Nephron progenitor cell (in vitro differentiated cells): ENCODE data around the gene TUBB4B.

Experiments used
- DNase-seq: peaks from one replicate; pipeline ENCODE4 v3.0.0; 2021
- H3K27ac Mint-ChIP-seq: 2 replicates; pipeline ENCODE4 v1.8.0; 2021; ENCODE audit warnings: mild to moderate bottlenecking, moderate library complexity, mixed read lengths
- H3K27me3 Mint-ChIP-seq: 2 replicates; pipeline ENCODE4 v1.8.0; 2021; ENCODE audit warnings: mild to moderate bottlenecking, low read depth, mixed read lengths; ENCODE audit not compliant: poor library complexity
- H3K36me3 Mint-ChIP-seq: 2 replicates; pipeline ENCODE4 v1.8.0; 2021; ENCODE audit warnings: low read depth, mixed read lengths
- H3K4me1 Mint-ChIP-seq: 2 replicates; pipeline ENCODE4 v1.8.0; 2021; ENCODE audit warnings: mixed read lengths
- H3K4me3 Mint-ChIP-seq: 2 replicates; pipeline ENCODE4 v1.8.0; 2021; ENCODE audit warnings: mild to moderate bottlenecking, moderate library complexity, mixed read lengths
- H3K9me3 Mint-ChIP-seq: 2 replicates; pipeline ENCODE4 v1.8.0; 2021; ENCODE audit warnings: mild to moderate bottlenecking, moderate library complexity, mixed read lengths
- CTCF ChIP-seq: fragments of 200-600 bp; sonication (generic); IDR thresholded peaks from 2 replicates; pipeline ENCODE4 v1.5.0; 2021; ENCODE audit warnings: antibody characterized with exemption

Gene TUBB4B

GRCh38 chr9:137219757-137220316, 21.2 kb upstream of the TUBB4B start:
- no peak overlapping the region for H3K27ac Mint-ChIP-seq
- DNase-seq: no peak
- H3K4me1 Mint-ChIP-seq: peaks cover 9% of the 10 kb centered on the region
- no peak overlapping the region for H3K4me3 Mint-ChIP-seq
- H3K36me3 Mint-ChIP-seq: no peaks in the 10 kb centered on the region
- no peak for TF ChIP-seq CTCF
- H3K9me3 Mint-ChIP-seq: no peaks in the 10 kb centered on the region
- H3K27me3 Mint-ChIP-seq: peaks cover 4% of the 10 kb centered on the region

GRCh38 chr9:137220317-137221094, 20.6 kb upstream of the TUBB4B start:
- TF ChIP-seq CTCF: no peak
- H3K9me3 Mint-ChIP-seq: no peaks in the 10 kb centered on the region
- peaks cover 4% of the 10 kb centered on the region for H3K27me3 Mint-ChIP-seq
- peak overlapping the region; percentile 44 for H3K4me3 Mint-ChIP-seq
- no peak overlapping the region for H3K27ac Mint-ChIP-seq
- H3K4me1 Mint-ChIP-seq: peaks cover 9% of the 10 kb centered on the region
- DNase-seq: no peak
- H3K36me3 Mint-ChIP-seq: no peaks in the 10 kb centered on the region

GRCh38 chr9:137221095-137221505, 20.0 kb upstream of the TUBB4B start:
- Mint-ChIP-seq H3K9me3 (no peaks in the 10 kb centered on the region), H3K4me3 (peak overlapping the region; percentile 34), H3K36me3 (no peaks in the 10 kb centered on the region), H3K4me1 (peaks cover 9% of the 10 kb centered on the region), H3K27me3 (peaks cover 4% of the 10 kb centered on the region), H3K27ac (no peak overlapping the region)
- DNase-seq: no peak
- TF ChIP-seq CTCF: no peak

- H3K4me1 Mint-ChIP-seq: peaks cover 9% of the 10 kb centered on the region
- peak; percentile 56 for DNase-seq
- TF ChIP-seq CTCF: no peak
- H3K36me3 Mint-ChIP-seq: no peaks in the 10 kb centered on the region
- H3K9me3 Mint-ChIP-seq: no peaks in the 10 kb centered on the region
- H3K27me3 Mint-ChIP-seq: peaks cover 4% of the 10 kb centered on the region
- no peak overlapping the region for H3K4me3 Mint-ChIP-seq
- no peak overlapping the region for H3K27ac Mint-ChIP-seq
These were observed 19.5 kb upstream of the TUBB4B start for GRCh38 chr9:137221506-137222111.

GRCh38 chr9:137222190-137223077, 18.7 kb upstream of the TUBB4B start, which contains the start of gene RNF208:
RNF208 (minus strand) TSS chr9:137222240; CDS start chr9:137221212, 1,028 bp downstream.
- Mint-ChIP-seq H3K36me3 (no peaks in the 10 kb centered on the region), H3K4me3 (peak within 1 kb of the TSS; percentile 75), H3K9me3 (no peaks in the 10 kb centered on the region), H3K27ac (no peak within 1 kb of the TSS), H3K4me1 (peaks cover 5% of the 10 kb centered on the region), H3K27me3 (peaks cover 4% of the 10 kb centered on the region)
- no peak for TF ChIP-seq CTCF
- DNase-seq: peak; percentile 55
